HG03064 (cell line): ENCODE measurements around the gene RASD1.
"Not testable (repeated sequence)": the region's sequence is repeated elsewhere in the genome, so short reads cannot be mapped to it uniquely, and the experiment has no call there.

ENCODE experiments used
- ATAC-seq: cut with Tn5 transposase; IDR thresholded peaks from one replicate; pipeline ENCODE4 v1.9.1; 2021; ENCODE audit warnings: low read depth; ENCODE audit not compliant: unreplicated experiment

The RASD1 gene

DNA sequence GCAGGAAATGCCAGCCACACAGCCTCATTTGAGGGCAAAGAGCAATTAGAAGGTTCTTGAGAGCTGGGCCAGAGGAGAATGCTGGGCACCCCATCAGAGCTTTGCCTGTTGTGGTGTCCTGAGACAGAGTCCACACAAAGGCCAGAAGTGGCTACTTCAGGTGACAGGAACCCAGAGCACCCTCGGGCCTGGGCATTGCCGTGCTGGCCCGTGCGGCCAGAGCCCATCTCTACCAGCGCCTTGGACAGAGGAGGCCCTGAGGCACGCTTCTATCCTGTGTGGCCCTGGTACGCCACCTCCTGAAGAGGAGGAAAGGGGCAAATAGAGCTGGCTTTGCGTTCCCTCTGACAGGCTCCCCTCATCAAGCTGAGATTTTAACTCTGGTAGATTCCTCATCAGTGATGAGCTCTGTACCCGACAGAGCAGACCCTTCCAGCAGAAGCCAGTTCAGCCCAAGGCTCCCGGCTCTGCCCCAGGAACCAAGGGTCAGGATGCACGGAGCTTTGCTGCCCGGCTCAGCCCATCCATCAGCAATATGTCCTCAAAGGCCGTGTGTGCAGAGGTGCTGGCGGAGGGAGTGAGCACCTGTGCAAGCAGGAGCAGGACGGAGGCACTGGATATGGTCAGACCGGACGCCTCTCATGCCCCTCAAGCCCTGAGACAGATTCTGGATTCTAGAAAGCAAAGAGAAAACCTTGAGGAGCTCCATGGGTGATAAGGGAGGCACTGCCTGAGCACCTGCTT is 3.4 kb upstream of the RASD1 start:
- ATAC-seq, result no peak

DNA sequence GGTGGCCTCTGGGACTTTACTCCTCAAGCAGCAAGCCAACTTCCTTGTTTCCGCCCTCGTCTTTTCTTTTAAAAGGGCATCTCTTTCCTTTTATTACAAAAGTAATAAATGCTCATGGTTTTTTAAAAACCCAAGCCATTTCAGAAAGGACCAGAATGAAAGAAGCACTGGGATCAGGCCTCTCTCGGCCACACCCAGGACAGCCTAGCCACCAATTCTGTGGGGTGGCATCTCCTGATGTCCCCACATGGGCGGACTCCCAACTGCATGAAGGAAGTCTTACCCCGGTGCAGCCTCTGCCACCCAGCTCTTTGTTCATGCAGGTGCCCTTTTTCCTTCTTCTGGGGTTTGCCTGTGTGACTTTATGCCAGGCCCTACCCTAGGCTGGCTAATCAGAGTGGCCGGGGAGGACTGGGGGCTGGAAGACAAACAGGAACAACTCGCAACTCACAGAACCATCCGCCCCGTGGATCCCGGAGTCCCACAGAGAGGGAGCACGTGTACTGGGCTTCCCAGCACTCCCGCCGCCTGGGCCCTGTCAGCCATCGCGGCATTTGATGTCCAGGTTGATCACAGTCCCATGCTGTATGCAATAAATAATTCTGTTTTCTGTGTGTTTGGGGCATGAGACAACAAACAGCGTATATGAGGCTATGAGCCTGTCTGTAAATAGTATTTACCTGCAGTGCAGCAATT is 2.6 kb upstream of the RASD1 start:
- ATAC-seq, result no peak

DNA sequence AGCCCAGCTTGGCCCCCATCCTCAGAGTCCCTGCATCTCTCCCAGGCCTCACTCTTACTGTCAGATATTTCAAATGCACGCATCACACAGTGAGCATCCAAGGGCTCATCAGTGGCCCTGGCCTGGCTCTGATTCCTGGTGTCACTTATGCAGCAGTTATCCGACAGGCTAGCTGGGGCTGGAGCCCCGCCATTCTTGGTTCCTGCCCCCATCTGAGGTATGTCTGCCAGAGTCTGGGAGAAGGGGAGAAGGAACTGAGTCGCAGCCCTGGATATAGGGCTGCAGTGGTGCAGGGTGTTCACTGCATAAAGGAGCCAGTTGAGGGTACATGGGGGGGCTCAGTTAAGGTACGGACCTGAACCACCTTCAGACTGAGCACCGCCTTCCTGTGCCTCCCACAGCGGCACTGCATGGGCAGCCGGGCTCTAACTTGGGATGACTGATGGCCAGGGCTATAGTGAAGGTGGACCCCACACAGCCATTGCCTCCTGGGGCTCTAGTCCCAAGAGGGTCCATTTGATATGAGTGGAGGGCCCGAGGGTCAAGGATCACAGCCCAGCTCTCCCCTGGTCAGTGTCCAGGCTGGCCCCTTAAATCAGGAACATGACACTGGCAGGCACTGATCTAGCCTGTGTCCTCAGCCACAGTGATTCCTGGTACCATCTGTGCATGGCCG is 1.8 kb upstream of the RASD1 start:
- no peak for ATAC-seq

DNA sequence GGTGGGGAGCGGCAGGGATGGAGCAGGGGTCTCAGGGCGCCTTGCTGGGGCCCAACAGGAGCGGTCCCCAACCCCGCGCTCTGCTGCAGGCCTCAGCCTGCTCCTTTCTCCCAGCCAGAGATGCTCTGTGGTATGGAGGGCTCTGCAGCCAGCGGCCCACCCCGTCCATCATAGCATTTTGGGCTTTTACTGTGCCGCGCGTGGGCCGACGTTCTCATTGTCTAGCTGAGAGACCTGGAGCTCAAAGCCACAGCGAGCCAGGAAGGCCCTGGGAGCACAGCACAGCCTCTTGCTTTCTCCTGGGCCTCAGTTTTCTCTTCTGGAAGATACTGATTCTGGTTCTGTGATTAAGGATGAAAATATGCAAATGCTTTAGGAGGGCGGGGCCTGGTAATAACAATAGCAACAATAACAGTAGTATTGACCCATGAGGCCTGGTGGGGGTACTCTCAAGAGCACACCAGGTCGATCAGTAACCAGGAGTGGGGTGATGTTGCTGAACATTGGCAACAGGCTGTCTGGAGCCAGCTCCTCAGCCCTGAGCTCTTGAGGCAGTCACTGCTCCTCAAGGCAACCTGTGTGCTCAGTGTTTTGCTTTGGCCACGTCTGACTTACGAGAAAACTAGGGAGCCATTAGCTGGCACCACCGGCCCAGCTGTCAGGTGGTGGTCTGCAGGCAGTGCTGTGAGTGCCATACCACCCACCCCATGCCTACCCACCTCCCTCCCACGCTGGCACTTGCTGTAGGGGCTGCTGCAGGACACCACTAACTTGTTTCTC is 1.1 kb upstream of the RASD1 start:
- no peak for ATAC-seq

DNA sequence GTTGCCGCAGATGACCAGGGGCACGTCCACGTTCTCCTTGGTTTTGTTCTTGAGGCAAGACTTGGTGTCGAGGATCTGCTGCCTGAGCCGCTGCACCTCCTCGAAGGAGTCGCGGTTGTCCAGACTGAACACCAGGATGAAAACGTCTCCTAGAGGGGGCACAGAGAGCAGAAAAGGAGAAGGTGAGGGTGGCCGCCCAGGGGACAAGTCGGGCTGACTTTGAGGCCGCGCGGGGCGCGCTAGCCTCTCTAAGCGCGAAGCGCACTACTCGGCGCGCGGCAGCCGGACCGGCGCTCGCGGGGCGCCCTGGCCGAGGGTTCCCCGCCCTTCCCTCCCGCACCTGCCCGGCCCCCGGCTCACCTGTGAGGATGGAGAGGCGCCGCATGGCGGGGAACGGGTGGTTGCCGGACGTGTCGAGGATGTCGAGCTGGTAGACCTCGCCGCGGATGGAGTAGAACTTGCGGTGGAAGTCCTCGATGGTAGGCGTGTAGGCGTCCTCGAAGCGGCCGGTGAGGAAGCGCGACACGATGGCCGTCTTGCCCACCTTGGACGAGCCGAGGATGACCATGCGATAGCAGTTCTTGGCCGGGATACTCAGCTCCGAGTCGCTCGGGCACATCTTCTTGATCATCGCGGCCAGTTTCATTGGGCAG is 533 bp downstream of the RASD1 start:
- no peak for ATAC-seq

DNA sequence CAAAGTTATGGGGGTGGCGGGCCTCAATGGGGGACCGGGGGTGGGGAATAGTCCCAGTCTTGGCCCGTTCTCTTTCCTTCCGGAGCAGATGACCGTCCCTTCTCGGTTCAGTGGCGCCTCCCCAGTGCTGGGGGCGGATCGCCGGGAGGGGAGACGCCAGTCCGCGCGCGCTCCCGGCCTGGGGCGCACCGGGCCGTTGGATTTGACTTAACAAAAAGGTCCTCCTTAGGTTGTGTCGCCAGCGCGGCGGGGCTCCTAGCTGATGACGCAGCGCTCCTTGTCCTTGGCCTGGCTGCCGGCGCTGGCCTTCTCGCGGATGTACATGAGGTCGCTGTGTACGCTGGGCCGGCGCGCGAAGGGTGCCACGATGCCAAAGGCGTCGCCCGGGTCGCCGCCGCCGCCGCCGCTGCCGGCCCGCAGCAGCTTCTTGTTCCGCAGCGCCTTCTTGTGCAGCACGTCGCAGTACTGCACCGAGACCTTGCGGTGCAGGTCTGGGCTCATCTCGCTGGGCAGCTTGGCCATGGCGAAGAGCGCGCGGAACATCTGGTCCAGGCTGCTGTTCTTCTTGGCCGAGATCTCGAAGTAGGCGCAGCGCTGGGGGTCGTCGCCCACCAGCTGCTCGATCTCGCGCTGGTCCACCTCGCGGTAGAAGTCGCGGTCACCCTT is 1.2 kb downstream of the RASD1 start:
- no peak for ATAC-seq

DNA sequence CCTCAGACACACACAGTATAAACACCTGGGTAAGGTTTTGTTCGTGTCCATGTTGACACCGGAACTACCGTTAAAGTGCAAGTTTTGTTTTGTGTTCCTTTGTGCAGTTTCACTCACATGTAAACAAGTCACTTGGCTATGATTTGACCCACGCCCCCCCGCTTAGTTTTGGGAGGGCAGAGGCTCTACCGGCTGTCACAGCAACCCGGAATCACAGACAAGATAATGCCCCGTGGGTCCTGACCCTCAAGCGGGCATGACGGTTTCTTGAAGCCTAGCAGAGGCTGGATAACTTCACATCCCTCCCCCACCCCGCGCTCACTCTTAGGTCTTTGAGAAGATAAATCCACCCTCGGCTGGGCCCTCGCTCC is 1.7 kb downstream of the RASD1 start:
- no peak for ATAC-seq

DNA sequence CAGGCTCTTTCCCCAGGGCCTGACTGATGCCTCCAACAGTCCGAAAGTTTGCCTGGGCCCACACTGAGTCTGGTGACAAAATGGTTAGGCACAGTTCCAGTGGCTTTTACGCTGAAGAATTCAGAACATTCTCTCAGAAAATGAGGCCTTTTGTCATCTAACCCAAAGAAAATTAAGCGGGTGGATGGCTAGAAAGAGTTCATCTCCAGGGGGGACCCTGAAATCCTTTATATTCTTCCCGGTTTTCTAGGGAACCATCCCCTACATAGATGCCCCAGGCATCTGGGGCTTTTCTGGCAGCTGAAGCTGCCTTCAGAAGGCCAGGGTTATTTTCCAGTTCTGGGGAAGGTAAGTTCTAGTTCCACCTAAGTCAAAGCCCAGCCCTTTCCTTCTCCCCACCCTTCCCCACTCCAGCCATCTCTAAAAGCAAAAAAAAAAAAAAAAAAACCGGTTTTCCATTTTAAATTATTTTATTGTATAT is 2.2 kb downstream of the RASD1 start:
- no peak for ATAC-seq

DNA sequence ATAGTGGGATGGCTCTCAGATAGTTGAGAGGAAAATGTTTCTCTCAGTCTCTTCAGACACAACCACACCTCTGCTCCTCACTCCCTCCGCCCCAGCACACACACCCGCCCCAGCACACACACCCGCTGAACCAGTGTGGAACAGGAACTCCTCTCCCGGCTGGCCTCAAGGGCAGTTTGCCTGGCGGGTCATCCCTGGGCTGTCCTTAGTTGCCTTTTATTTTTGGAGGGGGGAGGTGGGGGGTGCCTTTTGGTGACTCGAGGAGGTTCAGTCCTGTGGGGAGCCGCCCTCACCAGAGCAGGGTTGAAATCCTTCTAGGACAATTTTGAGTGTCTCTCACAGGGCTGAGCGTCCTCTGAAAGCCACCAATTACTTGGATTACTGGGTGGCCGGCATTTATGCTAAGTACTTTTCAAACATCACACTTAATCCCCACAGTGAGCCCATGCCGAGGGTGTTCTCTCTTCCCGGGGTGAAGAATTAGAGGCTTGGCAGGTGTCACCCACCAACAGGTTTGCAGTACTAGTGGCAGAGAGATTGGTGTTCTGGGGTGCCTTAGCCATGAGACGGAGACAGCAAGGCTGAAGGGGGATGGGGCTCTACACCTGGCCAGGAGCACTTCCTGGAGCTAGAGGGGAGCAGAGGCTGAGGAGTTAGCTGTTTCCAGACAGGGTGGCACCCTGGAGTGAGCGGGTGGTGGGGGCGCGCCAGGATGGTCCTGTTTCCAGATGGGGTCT is 2.8 kb downstream of the RASD1 start:
- no peak for ATAC-seq

DNA sequence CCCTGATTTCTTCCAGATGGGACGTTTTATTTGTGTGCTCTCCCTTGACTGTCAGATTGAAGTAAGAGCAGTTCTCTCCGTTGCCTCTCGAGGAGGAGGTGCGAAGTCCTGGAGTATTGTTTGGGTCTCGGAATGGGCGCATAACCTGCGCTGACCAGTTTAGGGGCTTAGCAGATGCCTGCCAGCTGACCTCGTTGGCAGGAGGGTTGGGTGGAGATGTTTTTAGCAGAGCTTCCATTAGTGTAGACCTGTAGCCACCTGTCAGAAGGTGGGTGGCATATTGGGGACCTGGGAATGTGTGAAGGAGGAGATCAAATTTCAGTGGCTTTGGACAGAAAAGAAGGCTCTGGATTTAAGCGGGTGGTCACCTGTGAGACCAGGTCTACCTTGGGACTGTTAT is 3.6 kb downstream of the RASD1 start:
- no peak for ATAC-seq

DNA sequence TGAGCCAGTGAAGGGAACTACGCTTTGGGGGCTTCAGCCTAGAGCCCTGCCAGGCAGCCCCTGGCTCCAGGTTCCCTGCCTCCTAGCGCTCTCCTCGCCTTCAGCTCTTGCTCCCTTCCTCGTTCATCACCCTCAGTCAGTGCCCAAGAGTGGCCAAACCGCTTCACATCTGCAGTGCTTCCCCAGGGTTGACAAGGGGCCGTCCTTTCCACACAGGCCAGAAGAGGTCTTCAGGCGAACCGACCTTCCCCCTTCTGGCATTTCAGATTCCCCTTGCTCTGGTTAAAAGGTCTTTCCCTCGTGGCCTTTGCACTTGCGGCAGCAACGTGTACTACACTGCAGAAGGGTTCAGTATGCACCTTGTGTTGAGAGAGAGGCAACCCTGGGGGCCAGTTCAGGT is 4.1 kb downstream of the RASD1 start:
- ATAC-seq, result no peak

DNA sequence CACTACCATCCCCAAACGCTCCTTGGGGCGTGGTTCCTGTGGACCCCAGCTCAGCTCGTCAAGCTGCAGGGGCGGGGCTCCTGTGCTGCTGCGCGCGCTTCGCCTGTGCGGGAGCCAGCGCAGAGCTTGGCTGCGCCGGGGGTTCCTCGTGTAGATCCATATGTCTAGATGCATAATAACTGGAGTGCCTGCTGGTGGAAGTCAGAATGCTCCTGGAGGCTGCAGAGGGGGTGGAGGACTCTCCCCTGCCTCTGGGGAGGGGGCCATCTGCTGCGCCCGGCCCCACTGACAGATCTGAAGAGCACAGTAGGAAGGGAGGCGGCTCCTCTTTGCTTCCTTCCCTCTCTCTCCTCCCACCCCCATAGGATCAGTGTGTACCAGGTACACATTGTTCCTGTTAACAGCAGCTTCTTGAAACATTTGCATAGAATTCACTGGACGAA is 4.6 kb downstream of the RASD1 start:
- no peak for ATAC-seq

DNA sequence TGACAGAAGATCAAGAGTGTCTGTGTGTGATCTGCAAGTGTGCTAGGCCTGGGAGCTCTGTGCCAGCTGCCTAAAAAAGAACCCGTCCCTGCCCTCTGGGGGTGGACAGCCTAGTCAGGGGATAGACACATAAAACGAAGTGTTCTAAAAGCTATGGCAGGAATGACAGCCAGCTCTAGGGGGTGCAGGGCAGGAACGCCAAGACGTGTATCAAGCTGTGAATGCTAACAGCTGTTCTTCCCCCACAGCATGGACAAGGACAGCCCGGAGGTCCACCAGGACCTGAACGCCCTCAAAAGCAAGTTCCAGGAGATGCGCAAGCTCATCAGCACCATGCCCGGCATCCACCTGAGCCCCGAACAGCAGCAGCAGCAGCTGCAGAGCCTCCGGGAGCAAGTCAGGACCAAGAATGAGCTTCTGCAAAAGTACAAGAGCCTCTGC is 5.1 kb downstream of the RASD1 start:
- no peak for ATAC-seq

DNA sequence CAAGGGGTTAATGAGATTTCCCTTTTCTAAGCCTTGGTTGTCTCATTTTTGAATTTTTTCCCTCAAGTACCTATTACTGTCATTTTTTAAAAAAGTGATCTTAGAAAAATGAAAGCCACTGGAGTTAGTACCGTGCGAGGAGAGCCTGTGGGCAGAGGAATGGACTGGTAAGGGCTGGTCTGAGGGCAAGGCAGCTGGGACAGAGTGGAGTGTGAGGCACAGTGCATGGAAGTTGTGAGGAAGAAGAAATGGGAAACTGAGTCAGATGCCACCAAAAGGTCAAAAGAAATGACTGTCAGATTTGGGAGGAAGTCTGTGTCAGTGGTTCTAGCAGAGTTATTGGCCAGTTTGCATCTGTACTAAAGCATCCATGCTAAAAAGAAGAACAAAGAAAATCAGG is 8.2 kb downstream of the RASD1 start:
- ATAC-seq, result no peak

DNA sequence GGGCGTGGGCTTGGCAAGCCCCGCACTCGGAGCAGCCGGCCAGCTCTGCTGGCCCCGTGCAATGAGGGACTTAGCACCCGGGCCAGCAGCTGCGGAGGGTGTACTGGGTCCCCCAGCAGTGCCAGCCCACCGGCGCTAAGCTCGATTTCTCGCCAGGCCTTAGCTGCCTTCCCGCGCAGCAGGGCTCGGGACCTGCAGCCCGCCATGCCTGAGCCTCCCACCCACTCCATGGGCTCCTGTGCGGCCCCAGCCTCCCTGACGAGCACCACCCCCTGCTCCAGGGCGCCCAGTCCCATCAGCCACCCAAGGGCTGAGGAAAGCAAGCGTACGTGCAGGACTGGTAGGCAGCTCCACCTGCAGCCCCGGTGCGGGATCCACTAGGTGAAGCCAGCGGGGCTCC is 9.8 kb downstream of the RASD1 start:
- ATAC-seq, result not testable (repeated sequence)

DNA sequence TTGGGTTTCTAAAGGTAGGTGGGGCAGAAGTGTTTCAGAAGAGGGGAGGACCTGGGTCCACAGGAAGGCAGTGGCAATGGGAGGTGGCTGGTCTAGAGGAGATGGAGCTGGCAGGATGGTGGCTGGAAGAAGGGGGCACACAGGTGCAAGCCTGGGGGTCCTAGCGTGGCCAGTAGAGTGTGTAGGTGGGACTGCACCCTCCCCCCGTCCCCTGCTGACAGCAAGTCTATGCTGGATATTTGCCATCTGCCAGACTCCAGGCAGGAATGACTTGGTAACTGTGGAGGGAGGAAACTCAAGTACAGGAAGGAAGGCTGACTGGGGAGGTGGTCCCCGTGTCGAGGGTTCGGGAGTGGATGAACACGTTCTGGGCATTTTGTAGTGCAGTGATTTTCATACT is 10.8 kb downstream of the RASD1 start:
- no peak for ATAC-seq

DNA sequence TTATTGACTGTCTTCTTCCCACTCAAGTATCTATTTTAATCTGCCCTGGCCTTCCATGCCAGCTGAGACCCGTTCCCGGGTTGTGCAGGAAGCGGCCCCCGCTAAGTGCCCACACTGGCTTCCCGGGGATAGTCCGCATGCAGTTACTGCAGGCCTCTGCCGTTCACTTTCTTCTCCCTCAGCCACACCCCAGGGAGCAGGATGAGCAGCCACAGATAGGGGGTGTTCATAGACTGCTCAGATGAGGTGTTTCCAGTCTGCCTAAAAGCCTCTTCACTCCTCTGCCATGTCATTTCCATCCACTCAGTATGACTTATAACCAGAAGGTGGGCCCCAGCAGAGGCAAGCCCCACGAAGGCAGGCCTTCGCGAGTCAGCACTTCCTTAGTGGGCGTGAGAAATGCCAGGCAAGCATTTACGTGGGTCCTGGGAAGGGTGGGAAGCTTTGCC is 11.7 kb downstream of the RASD1 start:
- no peak for ATAC-seq

DNA sequence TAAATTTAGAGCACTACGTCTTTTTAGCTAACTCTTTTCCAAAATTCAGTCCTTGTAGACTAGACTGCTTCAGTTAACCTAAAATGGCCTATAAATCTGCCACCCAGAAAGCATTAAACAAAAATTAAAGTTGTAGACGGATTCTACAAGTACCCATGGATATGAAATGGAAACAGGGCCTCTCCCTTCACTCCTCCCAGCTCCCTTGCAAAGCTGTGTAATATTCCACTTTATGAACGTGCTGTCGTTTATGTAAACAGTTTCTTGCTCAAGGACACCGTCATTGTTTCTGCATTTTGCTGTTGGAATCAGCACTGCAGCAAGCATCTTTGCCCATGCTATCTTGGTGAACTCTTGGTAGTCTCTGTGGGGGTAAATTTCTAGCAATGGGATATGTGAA is 14.3 kb downstream of the RASD1 start:
- ATAC-seq, result no peak

DNA sequence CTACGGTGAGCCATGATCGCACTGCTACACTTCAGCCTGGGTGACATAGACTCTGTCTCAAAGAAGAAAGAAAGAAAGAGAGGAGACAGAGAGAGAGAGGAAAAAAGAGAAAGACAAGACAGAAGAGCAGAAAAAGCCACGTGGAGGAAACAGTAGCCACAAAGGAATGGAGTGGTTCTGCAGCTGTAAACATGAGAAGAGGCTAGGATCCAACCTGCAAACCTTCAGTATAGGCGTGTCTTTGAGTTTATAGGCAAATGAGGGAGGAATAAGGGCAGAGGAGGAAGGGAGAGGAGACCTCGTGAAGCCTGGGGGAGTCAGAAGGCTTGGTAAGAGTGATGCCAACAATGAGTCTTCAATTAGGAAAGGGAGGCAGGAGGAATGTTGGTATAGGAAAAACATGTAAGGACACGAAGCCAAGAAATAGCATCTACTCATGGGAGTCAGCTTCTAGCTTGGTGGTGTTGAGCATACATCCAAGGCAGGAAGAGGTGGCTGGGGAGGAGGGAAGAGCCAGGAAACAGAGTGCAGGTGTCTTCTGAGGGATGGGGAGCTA is 15.5 kb downstream of the RASD1 start:
- no peak for ATAC-seq
